HEK293T (cell line): ENCODE data around the gene MAGEA11.
"Not testable (repeated sequence)": the region's sequence is repeated elsewhere in the genome, so short reads cannot be mapped to it uniquely, and the experiment has no call there.

ENCODE experiments used
- CTCF ChIA-PET: fragments of 350-600 bp; formaldehyde crosslinking; extraction: SDS; loops from one replicate; lab custom pipeline; 2021; ENCODE audit warnings: antibody characterized with exemption, inconsistent platforms; lab: Yijun Ruan, JAX
- POLR2A ChIA-PET: fragments of 350-600 bp; formaldehyde crosslinking; extraction: SDS; loops from one replicate; lab custom pipeline; 2020; ENCODE audit warnings: antibody characterized with exemption, inconsistent platforms; lab: Yijun Ruan, JAX
- DNase-seq: peaks from one replicate; pipeline ENCODE4 v3.0.0; 2012; ENCODE audit warnings: mixed read lengths; ENCODE audit errors: extremely low spot score
- ARNT ChIP-seq: fragments of 450-650 bp; IDR thresholded peaks from 2 replicates; pipeline ENCODE4 v1.6.1; 2017; ENCODE audit warnings: mild to moderate bottlenecking
- BHLHE40 ChIP-seq: fragments of 450-650 bp; IDR thresholded peaks from 2 replicates; pipeline ENCODE4 v1.6.1; 2016; ENCODE audit warnings: mild to moderate bottlenecking, moderate library complexity, borderline replicate concordance
- CTBP1 ChIP-seq: fragments of 450-650 bp; IDR thresholded peaks from 2 replicates; pipeline ENCODE4 v1.6.1; 2016; ENCODE audit warnings: borderline replicate concordance
- ELF4 ChIP-seq: fragments of 450-650 bp; IDR thresholded peaks from 2 replicates; pipeline ENCODE4 v1.6.1; 2017; ENCODE audit warnings: antibody characterized with exemption
- FOXA1 ChIP-seq: fragments of 450-650 bp; IDR thresholded peaks from 2 replicates; pipeline ENCODE4 v1.6.1; 2016; ENCODE audit warnings: mild to moderate bottlenecking
- FOXK2 ChIP-seq: fragments of 450-650 bp; IDR thresholded peaks from 2 replicates; pipeline ENCODE4 v1.6.1; 2016; ENCODE audit warnings: mild to moderate bottlenecking
- FOXM1 ChIP-seq: fragments of 450-650 bp; IDR thresholded peaks from 2 replicates; pipeline ENCODE4 v1.6.1; 2017; ENCODE audit warnings: mild to moderate bottlenecking, borderline replicate concordance
- HDGF ChIP-seq: fragments of 450-650 bp; IDR thresholded peaks from 2 replicates; pipeline ENCODE4 v1.6.1; 2017; ENCODE audit warnings: antibody characterized with exemption, borderline replicate concordance
- L3MBTL2 ChIP-seq: fragments of 450-650 bp; conservative IDR thresholded peaks from 2 replicates; pipeline ENCODE4 v1.6.1; 2016; ENCODE audit warnings: mild to moderate bottlenecking
- LEF1 ChIP-seq: fragments of 450-650 bp; IDR thresholded peaks from 2 replicates; pipeline ENCODE4 v1.6.1; 2017; ENCODE audit warnings: mild to moderate bottlenecking, borderline replicate concordance
- NFRKB ChIP-seq: fragments of 450-650 bp; IDR thresholded peaks from 2 replicates; pipeline ENCODE4 v1.6.1; 2016; ENCODE audit warnings: mild to moderate bottlenecking, moderate library complexity
- PKNOX1 ChIP-seq: fragments of 450-650 bp; IDR thresholded peaks from 2 replicates; pipeline ENCODE4 v1.6.1; 2016
- SP1 ChIP-seq: fragments of 450-650 bp; IDR thresholded peaks from 2 replicates; pipeline ENCODE4 v1.6.1; 2017
- SUZ12 ChIP-seq: fragments of 450-650 bp; IDR thresholded peaks from 2 replicates; pipeline ENCODE4 v1.6.1; 2016; ENCODE audit warnings: mild to moderate bottlenecking
- TARDBP ChIP-seq: fragments of 450-650 bp; IDR thresholded peaks from 2 replicates; pipeline ENCODE4 v1.6.1; 2016
- ZNF384 ChIP-seq: fragments of 450-650 bp; IDR thresholded peaks from 2 replicates; pipeline ENCODE4 v1.6.1; 2016

Gene MAGEA11

GRCh38 chrX:149758068-149758714, 46.3 kb downstream of the MAGEA11 start:
- POLR2A ChIA-PET, result no interaction called here
- CTCF ChIA-PET, result no interaction called here
- TF ChIP-seq ELF4 (no peak), SP1 (no peak), CTBP1 (no peak), SUZ12 (no peak), FOXA1 (no peak), PKNOX1 (no peak)
- no peak for DNase-seq

DNA sequence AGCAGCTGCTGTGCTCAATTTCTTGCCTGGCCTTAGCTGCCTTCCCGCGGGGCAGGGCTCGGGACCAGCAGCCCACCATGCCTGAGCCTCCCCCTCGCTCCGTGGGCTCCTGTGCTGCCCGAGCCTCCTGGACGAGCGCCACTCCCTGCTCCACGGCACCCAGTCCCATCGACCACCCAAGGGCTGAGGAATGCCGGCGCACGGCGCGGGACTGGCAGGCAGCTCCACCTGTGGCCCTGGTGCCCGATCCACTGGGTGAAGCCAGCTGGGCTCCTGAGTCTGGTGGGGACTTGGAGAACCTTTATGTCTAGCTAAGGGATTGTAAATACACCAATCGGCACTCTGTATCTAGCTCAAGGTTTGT, 46.8 kb downstream of the MAGEA11 start:
- CTCF ChIA-PET, POLR2A ChIA-PET, DNase-seq: not testable (repeated sequence)

GRCh38 chrX:149759824-149760223, 48.0 kb downstream of the MAGEA11 start:
- CTCF ChIA-PET, result no interaction called here
- POLR2A ChIA-PET, result no interaction called here
- no peak for DNase-seq
- no peak for TF ChIP-seq L3MBTL2
- TF ChIP-seq BHLHE40, result no peak
- no peak for TF ChIP-seq NFRKB
- no peak for TF ChIP-seq PKNOX1
- TF ChIP-seq ARNT, result no peak
- no peak for TF ChIP-seq FOXM1
- TF ChIP-seq SP1, result no peak
- no peak for TF ChIP-seq LEF1
- TF ChIP-seq HDGF, result no peak
- TF ChIP-seq SUZ12, result no peak
- TF ChIP-seq TARDBP, result no peak
- TF ChIP-seq CTBP1, result no peak
- no peak for TF ChIP-seq FOXA1
- no peak for TF ChIP-seq FOXK2
- no peak for TF ChIP-seq ELF4
- no peak for TF ChIP-seq ZNF384

GRCh38 chrX:149760965-149761364, 49.1 kb downstream of the MAGEA11 start:
- ChIA-PET CTCF (no interaction called here), POLR2A (no interaction called here)
- DNase-seq, result no peak
- TF ChIP-seq SP1 (no peak), PKNOX1 (no peak), SUZ12 (no peak), ARNT (no peak), ZNF384 (no peak)

DNA sequence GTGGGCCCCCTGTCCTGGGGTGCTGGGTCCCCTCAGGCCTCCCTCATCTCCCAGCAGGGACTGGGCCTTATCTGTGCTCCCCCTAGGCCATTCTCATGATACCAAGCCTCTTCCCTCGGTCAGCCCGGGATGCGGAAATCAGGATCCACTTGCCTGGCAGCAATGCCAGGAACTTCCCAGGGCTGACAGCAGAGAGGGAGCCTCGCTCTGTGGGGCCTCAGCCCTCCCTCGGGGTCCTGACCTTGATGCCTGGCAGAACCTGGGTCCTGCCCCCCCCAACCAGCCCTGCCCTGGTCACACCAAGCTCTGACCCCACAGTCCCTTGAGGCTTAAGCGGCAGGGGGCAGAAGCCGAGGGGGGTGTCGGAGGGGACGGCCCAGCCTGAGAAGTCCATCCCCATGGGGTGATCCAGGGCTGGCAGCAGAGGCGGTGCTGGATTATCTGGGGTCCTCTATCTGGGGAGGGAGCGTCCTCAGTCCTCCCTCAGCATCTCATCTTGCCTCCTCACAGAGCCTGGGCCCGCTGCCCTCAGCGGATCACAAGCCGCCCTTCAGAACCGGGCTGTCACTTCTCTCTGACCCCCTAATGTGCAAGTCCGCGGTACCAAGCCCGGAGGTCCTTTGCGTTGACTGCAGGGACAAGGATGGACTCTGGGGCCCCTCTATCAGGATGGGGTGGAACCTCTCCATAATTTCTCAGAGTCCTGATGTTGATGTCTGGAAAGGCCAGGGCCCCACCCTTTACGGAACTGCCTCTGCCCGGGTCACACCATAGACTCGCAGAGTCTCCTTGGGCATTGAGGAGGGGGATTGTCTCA, 50.2 kb downstream of the MAGEA11 start:
- POLR2A ChIA-PET, CTCF ChIA-PET, DNase-seq: not testable (repeated sequence)

- ChIA-PET CTCF (no interaction called here), POLR2A (no interaction called here)
- TF ChIP-seq SP1, result no peak
- TF ChIP-seq HDGF, result no peak
- no peak for TF ChIP-seq SUZ12
- TF ChIP-seq FOXK2, result no peak
- TF ChIP-seq TARDBP, result no peak
- TF ChIP-seq FOXA1, result no peak
- no peak for TF ChIP-seq FOXM1
- TF ChIP-seq ZNF384, result no peak
- no peak for TF ChIP-seq NFRKB
- no peak for TF ChIP-seq LEF1
- TF ChIP-seq ARNT, result no peak
- no peak for TF ChIP-seq PKNOX1
- no peak for TF ChIP-seq BHLHE40
- TF ChIP-seq CTBP1, result no peak
- TF ChIP-seq L3MBTL2, result no peak
- no peak for TF ChIP-seq ELF4
- no peak for DNase-seq
Observed at GRCh38 chrX:149762696-149763614, 51.1 kb downstream of the MAGEA11 start.
